ENCODE measurements around the gene SPAG5.

DNA sequence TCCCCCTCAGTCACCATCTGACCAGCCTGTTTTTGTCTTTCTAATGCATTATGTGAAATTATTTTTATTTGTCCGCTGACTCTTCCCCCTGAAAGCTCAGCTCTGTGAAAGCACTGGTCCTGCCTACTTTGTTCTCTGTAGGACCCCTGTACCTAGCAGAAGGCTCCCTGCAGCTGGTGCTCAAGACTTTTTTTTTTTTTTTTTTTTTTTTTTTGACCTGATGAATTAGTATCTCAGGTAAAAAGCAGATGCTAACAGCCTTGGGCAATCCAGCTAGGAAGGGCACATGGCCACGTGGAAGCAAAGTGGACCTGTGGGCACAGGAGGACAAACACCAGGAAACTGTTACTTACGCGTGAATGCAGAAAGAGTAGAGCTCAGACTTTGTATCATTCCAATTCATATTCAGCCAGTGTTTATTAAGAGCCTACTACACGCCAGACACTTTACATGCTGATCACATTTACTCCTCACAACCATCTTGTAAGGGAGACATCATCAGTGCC, 45.8 kb downstream of the SPAG5 start:
- TF ChIP-seq, protein P1, sequence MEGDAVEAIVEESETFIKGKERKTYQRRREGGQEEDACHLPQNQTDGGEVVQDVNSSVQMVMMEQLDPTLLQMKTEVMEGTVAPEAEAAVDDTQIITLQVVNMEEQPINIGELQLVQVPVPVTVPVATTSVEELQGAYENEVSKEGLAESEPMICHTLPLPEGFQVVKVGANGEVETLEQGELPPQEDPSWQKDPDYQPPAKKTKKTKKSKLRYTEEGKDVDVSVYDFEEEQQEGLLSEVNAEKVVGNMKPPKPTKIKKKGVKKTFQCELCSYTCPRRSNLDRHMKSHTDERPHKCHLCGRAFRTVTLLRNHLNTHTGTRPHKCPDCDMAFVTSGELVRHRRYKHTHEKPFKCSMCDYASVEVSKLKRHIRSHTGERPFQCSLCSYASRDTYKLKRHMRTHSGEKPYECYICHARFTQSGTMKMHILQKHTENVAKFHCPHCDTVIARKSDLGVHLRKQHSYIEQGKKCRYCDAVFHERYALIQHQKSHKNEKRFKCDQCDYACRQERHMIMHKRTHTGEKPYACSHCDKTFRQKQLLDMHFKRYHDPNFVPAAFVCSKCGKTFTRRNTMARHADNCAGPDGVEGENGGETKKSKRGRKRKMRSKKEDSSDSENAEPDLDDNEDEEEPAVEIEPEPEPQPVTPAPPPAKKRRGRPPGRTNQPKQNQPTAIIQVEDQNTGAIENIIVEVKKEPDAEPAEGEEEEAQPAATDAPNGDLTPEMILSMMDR (IDR thresholded peaks at IDR 0.05 in 2 of 3, conservative IDR thresholded peaks at IDR 0.05 in 1 of 3; ENCODE audit: insufficient read depth in 2 of 3, low read depth in 1 of 3, low read length in 3 of 3) = no peak
- TF ChIP-seq, protein P2, sequence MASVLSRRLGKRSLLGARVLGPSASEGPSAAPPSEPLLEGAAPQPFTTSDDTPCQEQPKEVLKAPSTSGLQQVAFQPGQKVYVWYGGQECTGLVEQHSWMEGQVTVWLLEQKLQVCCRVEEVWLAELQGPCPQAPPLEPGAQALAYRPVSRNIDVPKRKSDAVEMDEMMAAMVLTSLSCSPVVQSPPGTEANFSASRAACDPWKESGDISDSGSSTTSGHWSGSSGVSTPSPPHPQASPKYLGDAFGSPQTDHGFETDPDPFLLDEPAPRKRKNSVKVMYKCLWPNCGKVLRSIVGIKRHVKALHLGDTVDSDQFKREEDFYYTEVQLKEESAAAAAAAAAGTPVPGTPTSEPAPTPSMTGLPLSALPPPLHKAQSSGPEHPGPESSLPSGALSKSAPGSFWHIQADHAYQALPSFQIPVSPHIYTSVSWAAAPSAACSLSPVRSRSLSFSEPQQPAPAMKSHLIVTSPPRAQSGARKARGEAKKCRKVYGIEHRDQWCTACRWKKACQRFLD (CRISPR knock-in tag; IDR thresholded peaks at IDR 0.05) = no peak
- TF ChIP-seq, protein P3, sequence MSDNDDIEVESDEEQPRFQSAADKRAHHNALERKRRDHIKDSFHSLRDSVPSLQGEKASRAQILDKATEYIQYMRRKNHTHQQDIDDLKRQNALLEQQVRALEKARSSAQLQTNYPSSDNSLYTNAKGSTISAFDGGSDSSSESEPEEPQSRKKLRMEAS (CRISPR knock-in tag; IDR thresholded peaks at IDR 0.05) = no peak
- TF ChIP-seq SRF (CRISPR knock-in tag; IDR thresholded peaks at IDR 0.05) = no peak
- no peak for TF ChIP-seq FOXP4 (CRISPR knock-in tag; IDR thresholded peaks at IDR 0.05; ENCODE audit: borderline replicate concordance)
- TF ChIP-seq, protein P4, sequence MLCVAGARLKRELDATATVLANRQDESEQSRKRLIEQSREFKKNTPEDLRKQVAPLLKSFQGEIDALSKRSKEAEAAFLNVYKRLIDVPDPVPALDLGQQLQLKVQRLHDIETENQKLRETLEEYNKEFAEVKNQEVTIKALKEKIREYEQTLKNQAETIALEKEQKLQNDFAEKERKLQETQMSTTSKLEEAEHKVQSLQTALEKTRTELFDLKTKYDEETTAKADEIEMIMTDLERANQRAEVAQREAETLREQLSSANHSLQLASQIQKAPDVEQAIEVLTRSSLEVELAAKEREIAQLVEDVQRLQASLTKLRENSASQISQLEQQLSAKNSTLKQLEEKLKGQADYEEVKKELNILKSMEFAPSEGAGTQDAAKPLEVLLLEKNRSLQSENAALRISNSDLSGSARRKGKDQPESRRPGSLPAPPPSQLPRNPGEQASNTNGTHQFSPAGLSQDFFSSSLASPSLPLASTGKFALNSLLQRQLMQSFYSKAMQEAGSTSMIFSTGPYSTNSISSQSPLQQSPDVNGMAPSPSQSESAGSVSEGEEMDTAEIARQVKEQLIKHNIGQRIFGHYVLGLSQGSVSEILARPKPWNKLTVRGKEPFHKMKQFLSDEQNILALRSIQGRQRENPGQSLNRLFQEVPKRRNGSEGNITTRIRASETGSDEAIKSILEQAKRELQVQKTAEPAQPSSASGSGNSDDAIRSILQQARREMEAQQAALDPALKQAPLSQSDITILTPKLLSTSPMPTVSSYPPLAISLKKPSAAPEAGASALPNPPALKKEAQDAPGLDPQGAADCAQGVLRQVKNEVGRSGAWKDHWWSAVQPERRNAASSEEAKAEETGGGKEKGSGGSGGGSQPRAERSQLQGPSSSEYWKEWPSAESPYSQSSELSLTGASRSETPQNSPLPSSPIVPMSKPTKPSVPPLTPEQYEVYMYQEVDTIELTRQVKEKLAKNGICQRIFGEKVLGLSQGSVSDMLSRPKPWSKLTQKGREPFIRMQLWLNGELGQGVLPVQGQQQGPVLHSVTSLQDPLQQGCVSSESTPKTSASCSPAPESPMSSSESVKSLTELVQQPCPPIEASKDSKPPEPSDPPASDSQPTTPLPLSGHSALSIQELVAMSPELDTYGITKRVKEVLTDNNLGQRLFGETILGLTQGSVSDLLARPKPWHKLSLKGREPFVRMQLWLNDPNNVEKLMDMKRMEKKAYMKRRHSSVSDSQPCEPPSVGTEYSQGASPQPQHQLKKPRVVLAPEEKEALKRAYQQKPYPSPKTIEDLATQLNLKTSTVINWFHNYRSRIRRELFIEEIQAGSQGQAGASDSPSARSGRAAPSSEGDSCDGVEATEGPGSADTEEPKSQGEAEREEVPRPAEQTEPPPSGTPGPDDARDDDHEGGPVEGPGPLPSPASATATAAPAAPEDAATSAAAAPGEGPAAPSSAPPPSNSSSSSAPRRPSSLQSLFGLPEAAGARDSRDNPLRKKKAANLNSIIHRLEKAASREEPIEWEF (CRISPR knock-in tag; IDR thresholded peaks at IDR 0.05) = no peak
- no peak for TF ChIP-seq ZNF143 (CRISPR knock-in tag; IDR thresholded peaks at IDR 0.05)
- no peak for TF ChIP-seq ZNF133 (CRISPR knock-in tag; IDR thresholded peaks at IDR 0.05)

Measured in K562 (cell line).